ENCODE results near the gene SNX7.

The SNX7 gene, protein sequence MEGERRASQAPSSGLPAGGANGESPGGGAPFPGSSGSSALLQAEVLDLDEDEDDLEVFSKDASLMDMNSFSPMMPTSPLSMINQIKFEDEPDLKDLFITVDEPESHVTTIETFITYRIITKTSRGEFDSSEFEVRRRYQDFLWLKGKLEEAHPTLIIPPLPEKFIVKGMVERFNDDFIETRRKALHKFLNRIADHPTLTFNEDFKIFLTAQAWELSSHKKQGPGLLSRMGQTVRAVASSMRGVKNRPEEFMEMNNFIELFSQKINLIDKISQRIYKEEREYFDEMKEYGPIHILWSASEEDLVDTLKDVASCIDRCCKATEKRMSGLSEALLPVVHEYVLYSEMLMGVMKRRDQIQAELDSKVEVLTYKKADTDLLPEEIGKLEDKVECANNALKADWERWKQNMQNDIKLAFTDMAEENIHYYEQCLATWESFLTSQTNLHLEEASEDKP
- total RNA-seq: 0.30 to 0.80 (median 0.39) reads per million in 4 donors

DNA sequence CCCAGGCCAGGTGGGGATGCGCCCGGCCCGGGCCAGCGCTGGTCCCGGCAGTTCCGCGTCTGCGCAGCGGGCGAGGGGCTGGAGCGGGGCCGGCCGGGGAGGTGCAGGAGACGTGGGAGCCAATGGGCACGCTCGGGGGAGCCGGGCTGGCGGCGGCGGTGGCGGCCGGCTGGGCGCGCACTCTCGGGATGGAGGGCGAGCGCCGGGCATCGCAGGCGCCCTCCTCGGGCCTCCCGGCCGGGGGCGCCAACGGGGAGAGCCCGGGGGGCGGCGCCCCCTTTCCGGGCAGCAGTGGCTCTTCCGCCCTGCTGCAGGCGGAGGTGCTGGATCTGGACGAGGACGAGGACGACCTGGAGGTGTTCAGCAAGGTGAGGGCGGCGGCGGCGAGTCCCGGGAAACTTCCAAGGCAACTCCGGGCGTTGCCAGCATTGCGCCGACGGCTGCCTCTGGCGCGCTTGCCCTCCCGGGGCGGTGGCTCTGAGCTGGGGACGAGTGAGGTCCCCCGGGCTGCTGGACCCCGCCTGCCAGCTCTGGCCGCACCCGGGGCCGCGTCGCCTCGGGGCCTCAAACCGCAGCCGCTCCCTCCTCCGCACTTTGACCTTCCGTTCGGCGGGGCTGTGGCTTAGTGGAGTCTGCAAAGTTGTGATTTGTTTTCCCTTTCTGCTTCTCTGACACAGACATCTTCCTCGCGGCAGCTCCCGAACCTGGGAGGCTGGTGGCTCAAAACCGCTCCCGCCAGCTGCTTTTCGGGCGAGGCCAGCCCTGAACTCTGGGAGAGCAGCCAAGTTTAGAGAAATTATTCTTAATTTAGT, at the start of gene SNX7:
SNX7 (plus strand) TSS at position 178 of the 812 bp plus-strand sequence; CDS start at position 189, 11 bp downstream.
- DNase-seq: peak in 2 of 5 donors; percentile 9 to 23

DNA sequence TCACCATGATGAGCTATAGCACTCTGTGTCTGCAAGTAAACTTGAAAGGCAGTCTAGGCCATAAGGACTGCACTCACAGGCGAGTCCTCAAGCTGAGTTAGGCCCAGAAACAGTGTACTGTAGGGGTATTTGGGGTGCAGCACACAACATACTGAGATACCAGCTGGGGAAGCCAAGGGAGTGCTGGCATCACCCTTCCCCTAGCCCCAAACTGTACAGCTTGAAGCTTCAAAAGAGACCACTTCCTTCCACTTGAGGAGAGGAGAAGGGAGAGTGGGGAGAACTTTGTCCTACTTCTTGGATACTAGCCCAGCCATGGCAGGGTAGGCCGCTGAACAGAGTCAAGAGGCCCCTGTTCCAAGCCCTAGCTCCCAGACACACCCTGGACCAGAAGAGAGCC, 24.2 kb upstream of the SNX7 start:
- no peak for DNase-seq

DNA sequence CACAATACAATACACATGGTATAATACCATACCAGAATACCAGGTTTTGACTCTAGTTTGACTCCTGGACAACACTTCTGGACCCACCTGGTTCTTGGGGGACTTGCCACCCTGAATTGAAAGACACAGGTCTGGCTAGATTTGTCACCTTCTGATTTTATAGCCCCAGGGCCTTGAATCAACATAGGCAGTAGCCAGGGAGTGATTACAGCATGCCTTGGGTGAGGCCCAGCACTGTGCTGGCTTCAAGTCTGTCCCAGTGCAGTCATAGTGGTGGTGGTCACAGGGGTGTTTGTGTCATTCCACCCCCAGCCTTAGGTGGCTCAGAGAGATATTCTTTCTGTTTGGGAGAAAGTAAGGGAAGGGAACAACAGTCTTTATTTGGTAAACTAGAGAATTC, 23.3 kb upstream of the SNX7 start:
- DNase-seq: no peak

DNA sequence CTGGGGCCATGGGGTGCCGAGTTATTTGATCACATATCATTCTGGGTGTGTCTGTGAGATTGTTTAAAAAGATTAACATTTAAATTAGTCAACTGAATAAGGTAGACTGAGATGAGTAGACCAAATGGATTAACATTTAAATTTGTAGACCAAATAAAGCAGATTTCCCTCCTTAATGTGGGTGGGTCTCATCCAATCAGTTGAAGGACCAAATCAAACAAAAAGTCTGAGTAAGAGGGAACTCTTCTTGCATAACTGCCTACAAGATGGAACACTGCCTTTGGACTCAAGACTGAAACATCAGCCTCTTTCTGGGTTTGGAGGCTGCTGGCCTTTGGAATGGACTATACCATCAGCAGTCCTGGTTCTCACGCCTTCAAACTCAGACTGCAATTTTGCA, 17.0 kb upstream of the SNX7 start:
- DNase-seq: no peak

DNA sequence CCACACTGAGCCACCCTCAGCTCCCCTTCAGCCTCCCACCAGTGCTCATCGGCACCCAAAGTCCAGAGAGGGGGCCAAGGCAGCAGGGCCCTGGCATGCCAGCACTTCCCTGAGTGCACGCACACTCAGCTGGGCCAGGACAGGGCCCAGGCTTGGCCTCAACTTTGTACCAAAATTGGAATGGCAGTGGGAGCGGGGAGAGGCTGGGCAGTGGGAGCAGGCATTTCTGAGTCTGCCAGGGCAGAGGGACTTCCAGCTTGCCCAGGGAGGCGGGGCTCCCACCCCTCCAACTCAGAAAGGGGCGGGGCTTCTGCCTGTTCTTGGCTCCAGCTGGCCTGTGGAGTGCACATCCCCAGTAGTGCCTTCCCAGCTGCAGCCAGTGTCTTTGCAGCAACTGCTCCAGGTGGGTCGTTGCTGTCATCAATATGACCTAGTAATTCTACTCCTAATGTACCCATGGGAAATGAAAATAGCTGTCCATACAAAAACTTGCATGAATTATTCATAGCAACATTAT, 10.3 kb upstream of the SNX7 start:
- no peak for DNase-seq

DNA sequence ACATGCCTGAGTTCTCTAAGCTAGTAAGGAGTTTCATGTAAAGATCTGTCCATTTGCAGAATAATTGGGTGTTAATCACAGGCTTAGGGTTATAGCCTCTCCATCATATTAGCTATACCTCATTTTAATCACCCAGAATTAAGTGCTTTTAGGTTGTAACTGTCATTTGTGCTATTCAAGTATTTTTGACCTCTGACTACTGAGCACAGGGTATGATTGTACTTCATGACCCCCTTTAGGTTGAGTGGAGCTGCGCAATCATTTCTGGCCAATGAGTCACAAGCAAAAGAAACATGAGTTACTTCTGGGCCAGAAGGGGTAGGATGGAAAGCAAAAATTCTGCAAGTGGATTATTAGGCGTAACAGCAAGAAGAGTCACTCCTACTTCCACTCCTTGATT, 8.4 kb upstream of the SNX7 start:
- DNase-seq: no peak

DNA sequence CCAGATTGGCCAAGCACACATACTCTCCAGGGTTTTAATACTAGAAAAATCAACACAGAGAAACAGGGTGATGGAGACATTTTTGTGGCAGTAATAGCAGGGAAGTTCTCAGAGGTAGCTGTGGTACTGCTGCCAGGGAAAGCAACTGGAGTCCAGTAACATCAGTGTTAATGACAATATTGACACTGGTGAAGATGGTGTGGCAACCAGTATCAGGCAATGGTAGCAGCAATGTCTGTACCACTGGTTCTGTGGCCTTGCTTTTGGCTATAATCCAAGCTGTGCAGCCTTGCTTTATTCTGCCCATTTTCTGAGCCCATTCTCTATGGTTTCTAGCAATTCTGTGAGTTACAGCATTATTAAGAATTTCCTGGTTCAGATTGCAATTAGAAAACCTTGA, 1.6 kb upstream of the SNX7 start:
- no peak for DNase-seq

DNA sequence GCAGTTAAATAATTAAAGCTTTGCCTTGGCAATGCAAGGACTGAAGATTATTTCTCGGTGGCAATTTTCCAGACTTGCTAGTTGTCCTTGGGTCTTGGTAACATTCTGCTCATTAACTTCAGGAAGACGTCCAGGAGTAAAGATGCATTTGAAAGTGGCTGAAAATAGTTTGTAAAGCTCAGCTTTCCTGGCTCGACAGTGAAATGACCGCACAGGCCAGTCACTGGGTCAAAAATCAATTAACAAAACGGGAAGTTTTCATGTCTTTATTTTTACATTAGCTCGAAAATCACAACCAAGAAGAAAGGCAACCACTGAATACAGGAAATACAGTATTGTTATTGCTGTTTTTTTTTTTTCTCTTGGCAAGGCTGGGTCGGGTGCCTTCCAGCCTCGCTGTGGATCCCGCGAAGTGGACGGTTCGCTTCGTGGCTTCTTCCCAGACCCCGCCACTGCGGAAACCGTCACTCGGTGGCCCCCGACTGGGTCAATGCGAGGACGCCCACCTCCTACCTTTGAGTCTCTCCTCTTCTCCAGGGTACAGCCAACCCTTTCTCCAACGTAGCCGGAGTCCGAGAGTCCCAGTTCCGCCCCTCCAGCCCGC, 479 bp upstream of the SNX7 start:
- no peak for DNase-seq

DNA sequence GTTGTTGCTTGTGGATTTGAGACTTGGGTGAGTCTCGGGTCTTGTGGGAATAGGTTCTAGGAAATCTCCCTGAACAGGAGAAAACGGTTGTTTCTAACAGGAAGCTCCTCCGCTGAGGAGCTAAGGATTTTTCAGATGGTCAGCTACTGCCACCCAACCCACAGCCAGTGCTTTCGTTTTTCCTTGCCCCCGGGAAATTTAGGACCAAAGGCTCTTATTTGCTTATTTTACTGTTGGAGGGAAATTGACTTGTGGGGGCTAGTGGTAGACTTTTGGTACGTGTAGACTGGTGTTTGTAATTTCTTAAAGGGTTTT, 792 bp downstream of the SNX7 start:
- DNase-seq: no peak

DNA sequence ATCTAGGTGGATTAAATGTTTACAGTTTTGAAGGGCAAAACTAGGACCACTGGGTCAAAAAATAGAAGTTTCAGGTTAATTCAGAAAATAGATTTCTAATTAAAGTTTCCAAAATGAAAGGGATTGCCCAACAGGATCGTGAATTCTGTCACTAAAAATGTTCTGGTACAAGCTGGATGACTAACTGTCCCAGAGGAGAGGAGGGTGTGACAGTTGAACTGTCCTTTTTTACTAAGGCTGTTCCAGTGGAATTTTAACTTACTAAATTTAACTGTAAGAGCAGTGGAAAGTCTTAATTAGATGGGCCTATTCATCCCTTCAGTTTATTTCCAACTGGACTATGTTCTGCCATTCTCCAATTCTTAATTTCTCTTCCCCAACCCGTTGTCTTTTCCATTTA, 7.2 kb downstream of the SNX7 start:
- no peak for DNase-seq

DNA sequence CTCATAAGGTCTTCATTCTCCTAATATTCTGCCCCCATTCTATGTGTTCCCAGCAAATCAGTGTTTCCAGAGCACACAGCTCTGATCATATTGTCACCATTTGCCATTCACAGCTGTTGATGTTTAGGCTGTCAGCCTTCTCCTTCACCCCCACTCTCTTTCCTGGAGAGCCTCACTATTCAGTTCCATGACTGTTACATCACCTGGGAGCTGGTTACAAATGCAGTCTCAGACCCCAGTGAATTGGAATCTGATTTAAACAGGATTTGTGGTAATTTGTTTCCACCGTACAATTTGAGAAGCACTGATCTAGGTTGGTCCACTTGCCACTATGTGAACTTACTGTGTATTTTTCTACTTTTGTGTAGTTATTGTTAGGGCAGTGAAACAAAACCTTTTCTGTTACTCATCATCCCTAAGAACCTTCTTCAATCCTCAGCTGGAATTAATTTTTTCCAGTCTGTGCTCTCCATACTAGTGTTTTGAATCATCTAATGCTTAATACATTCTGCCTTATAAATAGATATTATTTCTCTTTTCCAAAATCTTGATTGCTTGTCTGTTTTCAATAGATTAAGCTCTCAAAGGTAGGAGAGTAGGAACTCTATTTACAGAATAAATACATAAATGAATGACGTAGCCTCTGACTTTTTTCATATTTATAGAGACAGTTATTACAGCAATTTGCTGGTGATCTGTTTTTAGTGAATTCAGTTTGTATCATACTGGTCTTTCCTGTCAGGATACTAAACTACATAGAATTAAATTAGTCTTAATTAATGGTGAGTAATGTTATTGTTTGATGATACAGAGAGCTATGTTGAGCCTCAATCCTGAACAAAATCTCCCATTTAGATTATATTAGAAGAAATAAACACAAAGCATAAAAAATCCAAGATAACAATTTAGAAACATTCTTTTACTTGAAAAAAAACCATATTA, 8.1 kb downstream of the SNX7 start:
- no peak for DNase-seq

DNA sequence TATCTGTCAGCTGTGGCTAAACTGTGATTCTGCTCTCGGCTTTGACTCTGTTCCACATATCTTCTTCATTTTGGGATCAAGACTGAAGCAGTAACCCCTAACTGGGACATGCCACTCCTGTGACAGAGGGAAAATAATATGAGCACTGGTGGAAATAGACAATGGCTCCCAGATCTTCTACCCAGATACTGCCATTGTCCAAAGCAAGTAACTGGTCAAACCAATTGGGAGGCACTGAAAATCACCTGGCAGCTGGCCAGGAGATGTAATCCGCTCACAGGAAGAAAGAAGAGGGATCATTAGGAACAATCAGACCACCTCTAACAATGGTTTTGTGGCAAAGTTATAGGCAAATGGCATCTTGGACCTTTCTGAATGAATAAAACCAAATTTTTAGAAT, 10.7 kb downstream of the SNX7 start:
- DNase-seq: no peak

DNA sequence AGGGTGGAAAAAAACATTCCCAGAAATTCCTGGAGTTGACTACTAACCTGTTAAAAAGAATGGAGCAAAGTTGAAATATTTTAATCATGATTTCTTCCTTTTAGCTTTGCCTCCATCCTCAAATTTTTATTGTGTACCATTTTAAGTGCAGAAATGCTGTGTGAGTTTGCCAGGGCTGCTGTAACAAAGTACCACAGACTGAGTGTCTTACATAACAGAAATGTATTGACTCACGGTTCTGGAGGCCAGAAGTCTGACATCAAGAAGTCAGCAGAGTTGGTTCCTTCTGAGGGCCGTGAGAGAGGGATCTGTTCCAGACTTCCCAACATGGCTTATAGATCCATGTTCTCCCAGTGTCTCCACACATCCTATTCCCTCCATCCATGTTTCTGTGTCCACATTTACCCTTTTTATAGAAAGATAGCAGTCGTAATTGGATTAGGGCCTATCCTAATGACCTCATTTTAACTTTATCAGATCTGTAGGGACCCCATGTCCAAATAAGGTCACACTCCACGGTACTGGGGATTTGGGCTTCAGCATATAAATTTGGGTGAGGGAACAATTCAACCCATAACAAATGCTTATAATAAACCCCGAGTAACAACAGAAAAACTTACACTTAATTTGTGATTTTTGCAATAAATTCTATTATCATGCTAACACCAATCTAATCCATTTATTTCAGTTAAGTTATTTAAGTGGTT, 12.7 kb downstream of the SNX7 start:
- DNase-seq: no peak

DNA sequence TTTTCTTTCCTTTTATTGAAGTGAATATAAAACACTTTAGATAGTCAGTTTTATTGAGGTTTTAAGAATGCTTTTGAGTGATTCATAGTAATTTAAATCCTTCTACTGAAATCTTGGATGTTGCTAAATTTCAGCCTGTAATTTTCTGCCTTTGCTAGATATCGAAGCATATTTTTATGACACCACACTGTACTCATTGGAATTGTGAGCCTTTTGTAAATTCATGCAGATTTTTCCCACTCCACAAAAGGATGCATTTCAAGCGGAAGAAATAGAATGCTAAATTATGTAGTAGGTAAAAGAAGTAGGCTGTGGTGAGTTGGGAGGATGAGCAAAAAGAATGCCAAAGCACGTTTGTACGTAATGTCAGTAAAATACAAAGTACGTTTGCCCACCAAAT, 13.8 kb downstream of the SNX7 start:
- no peak for DNase-seq

DNA sequence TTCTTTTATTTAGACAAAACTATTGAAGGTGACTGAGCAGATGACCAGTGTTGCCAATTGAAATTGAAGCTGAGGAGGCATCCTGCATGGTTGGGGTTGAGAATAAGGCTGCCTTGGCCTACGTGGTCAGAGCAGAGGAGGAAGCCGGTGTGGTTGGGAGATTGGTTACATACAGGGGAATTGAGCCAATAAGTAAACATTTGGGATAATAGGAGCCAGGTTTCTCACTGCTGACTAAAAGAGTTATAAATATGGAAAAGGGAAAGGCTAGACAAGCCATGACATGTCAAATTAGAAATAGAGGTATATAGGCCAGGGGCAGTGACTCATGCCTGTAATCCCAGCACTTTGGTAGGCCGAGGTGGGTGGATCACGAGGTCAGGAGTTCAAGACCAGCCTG, 15.8 kb downstream of the SNX7 start:
- no peak for DNase-seq

DNA sequence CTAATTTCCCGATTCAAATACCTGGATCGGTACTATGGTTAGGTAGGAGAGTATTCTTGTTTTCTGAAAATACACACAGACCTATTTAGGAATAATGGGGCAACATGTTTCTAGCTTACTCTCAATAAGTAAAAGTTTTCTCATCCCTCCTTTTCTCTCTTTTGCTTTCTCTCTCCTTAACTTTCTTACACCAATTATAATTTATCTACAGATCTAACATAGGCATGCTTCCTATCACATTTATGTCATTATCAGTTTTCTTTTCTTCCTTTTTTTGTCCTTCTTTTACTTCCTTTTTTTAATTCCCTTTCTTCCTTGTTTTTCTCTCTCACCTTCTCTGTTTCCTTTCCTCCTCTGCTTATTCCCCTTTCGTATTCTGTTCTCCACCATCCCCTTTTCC, 20.3 kb downstream of the SNX7 start:
- no peak for DNase-seq

DNA sequence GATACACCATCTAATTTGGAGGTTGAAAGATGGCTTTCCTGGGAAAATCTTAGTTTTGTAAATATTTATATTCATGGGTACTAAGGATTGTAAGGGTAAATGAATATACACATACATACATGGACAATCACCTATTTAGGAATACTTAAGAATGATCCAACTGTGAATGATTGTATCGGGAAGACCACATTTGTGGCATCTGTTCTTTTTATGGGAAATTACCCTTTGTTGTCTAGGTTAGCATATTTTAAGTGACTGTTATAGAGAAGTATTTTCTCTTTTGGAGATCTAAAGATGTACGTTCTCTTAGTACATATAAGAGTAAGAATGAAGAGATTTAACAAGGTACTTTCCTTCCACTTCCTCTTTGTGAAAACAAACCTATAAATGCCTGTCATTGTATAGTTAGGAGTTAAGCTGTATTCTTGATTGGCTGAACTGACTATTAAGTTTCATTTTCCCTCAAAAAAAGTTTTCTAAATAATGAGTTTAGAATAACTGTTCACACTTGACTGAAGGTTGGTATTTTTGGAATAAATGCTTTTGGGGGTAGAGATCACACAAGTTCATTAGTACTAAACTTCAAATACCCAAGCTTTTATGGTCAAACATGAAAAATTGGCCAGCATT, 26.7 kb downstream of the SNX7 start:
- no peak for DNase-seq

DNA sequence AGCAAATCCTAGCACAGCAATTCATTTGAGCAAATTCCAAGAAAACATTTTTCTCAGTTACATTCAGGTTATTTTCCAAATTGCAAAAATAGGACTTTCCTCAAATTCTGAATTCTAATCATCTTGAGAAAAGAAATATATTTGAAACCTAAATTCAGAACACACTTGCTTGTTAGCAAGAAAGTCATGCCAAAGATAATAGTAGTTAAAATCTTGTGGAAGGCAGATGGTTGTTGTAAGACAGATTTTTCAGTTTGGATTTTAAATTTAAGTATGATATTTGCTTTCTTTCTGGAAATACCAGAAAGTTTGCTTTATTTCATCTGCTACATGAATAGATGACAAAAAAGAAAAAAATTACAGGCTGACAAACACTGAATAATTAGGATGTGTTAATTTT, 29.1 kb downstream of the SNX7 start:
- no peak for DNase-seq

DNA sequence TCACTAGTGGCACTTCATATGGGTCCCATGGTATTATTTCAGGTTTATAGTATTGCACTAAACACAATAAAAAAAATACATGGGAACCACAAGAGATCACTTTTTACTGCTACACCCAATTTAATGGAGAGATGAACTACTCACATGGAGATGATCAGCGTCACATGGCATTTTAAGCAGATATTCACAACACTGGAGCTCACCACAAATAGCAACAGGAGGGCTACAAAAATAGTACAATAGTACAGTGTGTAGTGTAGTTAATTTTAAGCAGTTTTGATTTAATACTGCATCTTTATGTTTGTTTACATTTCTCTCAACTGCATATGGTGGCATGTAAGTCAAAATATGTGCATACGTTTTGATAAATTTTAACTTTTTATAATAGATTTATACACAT, 31.0 kb downstream of the SNX7 start:
- DNase-seq: no peak

DNA sequence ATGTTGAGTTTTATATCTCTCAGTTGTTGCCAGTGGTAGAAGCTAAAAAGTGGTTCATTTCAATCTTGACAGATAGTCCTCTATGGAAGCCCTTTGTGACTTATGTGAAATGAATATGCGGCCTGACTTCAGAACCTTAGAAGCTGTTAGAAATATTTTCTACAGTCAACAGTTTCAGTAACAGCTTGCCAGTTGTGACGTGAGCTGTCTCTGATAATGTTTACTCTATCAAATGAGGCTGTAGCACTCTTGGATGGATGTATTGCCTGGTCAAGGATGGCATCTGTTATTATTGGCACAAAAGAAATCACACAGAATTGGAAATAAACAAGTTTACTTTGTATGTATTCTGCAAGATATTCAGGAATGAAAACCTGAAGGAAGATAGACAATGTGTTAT, 31.9 kb downstream of the SNX7 start:
- no peak for DNase-seq

DNA sequence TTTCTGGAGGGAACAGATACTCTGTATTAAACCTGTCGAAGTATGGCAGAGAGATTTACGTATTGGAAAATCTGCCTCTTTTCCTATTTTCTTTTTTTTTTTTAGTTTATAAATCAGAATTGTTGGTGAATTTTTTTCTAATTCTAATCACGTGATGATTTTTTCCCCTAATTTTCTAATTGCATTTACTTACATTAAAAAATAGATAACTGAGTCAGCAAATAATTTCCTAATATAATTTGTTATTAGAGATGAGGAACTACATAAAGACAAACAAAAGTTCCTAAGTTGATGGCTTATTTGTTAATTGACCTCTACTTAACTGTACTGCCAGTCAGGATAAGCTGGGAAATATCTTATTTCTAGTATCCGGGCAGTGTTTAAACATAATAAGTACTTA, 34.6 kb downstream of the SNX7 start:
- no peak for DNase-seq

Measured in T-helper 1 cell (primary cell).